ENCODE measurements around the gene SZT2. TPM values are rescaled to one million over a fixed set of nuclear protein-coding genes. Genes with fewer than 3 reads are reported as not detected.
A peak's percentile ranks its signal among the peaks of the same experiment; 100 is the strongest.

SZT2 gene
- total and polyA plus RNA-seq, 2 of the 4 experiments (the other 2 are of a cell fraction), result 9.5 to 14.3 TPM

- Histone ChIP-seq H3K36me3 (ENCODE audit: control insufficient read depth, insufficient read depth, low read length) (no peaks in the 10 kb centered on the region), H3K9me1 (ENCODE audit: insufficient read depth, low read length) (peaks cover 16% of the 10 kb centered on the region), H2BK20ac (ENCODE audit: low read depth, low read length) (no peak overlapping the region; the same call in 1 of the 2 replicates), H2BK5ac (ENCODE audit: low read depth, low read length, poor library complexity, severe bottlenecking) (no peak overlapping the region), H4K91ac (ENCODE audit: insufficient read depth, low read depth, low read length) (peak overlapping the region; percentile 12; the same call in 1 of the 2 replicates), H2BK15ac (ENCODE audit: low read depth, low read length) (0 out of 3 replicates have a peak overlapping the region, but pooled peaks have one; percentile 23), H3K79me1 (ENCODE audit: low read depth in 1 of 2, low read length in 2 of 2) (peaks cover 0 to 10% of the 10 kb centered on the region in 2 experiments; a peak in 2 of 4 replicates), H4K20me1 (ENCODE audit: insufficient read depth, low read length) (no peaks in the 10 kb centered on the region), H2AK5ac (ENCODE audit: low read depth, low read length) (peak overlapping the region; percentile 54), H3K9ac (ENCODE audit: low read depth, low read length) (no peak overlapping the region), H2AFZ (replicated peaks; ENCODE audit: low read length, poor library complexity) (no peak overlapping the region), H3K14ac (replicated peaks; ENCODE audit: low read depth, low read length) (peak overlapping the region; percentile 28; the same call in 1 of the 2 replicates), H4K8ac (ENCODE audit: low read depth in 2 of 2, low read length in 2 of 2) (no peak overlapping the region), H3K18ac (ENCODE audit: low read depth, low read length) (no peak overlapping the region), H3K4me1 (ENCODE audit: control insufficient read depth, insufficient read depth, low read length) (peaks cover 10% of the 10 kb centered on the region), H2BK120ac (ENCODE audit: low read depth, low read length) (peak overlapping the region; percentile 100; the same call in 1 of the 2 replicates), H3K4ac (ENCODE audit: low read depth, low read length) (peak overlapping the region; percentile 48), H3K23ac (ENCODE audit: low read depth, low read length) (no peak overlapping the region), H2AK9ac (replicated peaks; ENCODE audit: low read depth, low read length, poor library complexity) (no peak overlapping the region), H3K4me3 (ENCODE audit: insufficient read depth, low read depth, low read length) (no peak overlapping the region), H3K9me3 (ENCODE audit: control insufficient read depth, insufficient read depth, low read length) (no peaks in the 10 kb centered on the region), H3K27me3 (ENCODE audit: control insufficient read depth, insufficient read depth, low read length) (no peaks in the 10 kb centered on the region), H3K27ac (ENCODE audit: insufficient read depth, low read length) (no peak overlapping the region), H4K5ac (ENCODE audit: low read depth, low read length) (no peak overlapping the region; the same call in 1 of the 2 replicates), H3K4me2 (ENCODE audit: low read depth, low read length) (no peak overlapping the region), H3K56ac (ENCODE audit: extremely low read depth, insufficient read depth, low read length) (no peak overlapping the region)
- CTCF ChIA-PET, result no interaction called here
- DNase-seq (no peak), ATAC-seq (ENCODE audit: low read depth) (no peak)
- POLR2A ChIA-PET (ENCODE audit: unreplicated experiment), result no interaction called here
- intact Hi-C loops (cut with micrococcal nuclease), result no loop called here
- dilution Hi-C loops (cut with HindIII; ENCODE audit: low sequenced_read_pairs, unreplicated experiment), result no loop called here
- TF ChIP-seq CHD1 (IDR thresholded peaks at IDR 0.05; ENCODE audit: low read depth, low read length) (no peak), RAD21 (IDR thresholded peaks at IDR 0.05; ENCODE audit: low read length) (no peak), BHLHE40 (IDR thresholded peaks at IDR 0.05; ENCODE audit: low read depth, low read length) (no peak), CTCF (conservative IDR thresholded peaks at IDR 0.05; ENCODE audit: low read depth, low read length) (no peak), MAZ (IDR thresholded peaks at IDR 0.05; ENCODE audit: borderline replicate concordance, low read depth, low read length) (no peak), CEBPB (IDR thresholded peaks at IDR 0.05; ENCODE audit: low read depth, low read length) (no peak), MAFK (IDR thresholded peaks at IDR 0.05; ENCODE audit: low read depth, low read length) (no peak), POLR2A (IDR thresholded peaks at IDR 0.05; ENCODE audit: low read depth, low read length) (no peak), MXI1 (IDR thresholded peaks at IDR 0.05; ENCODE audit: borderline replicate concordance, low read depth, low read length) (no peak), RCOR1 (IDR thresholded peaks at IDR 0.05; ENCODE audit: insufficient replicate concordance, low read length) (no peak), SMC3 (IDR thresholded peaks at IDR 0.05; ENCODE audit: low read depth, low read length) (no peak), ELK1 (IDR thresholded peaks at IDR 0.05; ENCODE audit: borderline replicate concordance, low read depth, low read length) (no peak)
- BruUV-seq (replicated peaks), result no TSS peak
- in situ Hi-C loops (cut with MboI; ENCODE audit: low sequenced_read_pairs), result no loop called here
- WGBS, 2 experiments (ENCODE audit: extremely low coverage in 2 of 2, insufficient read length in 1 of 2), result 47% methylated on average over 2 of the region's 3 CpGs; no CpG with 5 or more reads in 1 of the 2 experiments
Measured at GRCh38 chr1:43468414-43468813, 78.7 kb downstream of the SZT2 start.
